K562 (cell line): ENCODE data around the gene TMEM81.

Experiments used
- ESRRA ChIP-seq: fragments of 450-650 bp; IDR thresholded peaks from 2 replicates; pipeline ENCODE4 v1.6.1; 2014; ENCODE audit warnings: low read depth, mild to moderate bottlenecking, moderate library complexity, borderline replicate concordance
- PTTG1 ChIP-seq: fragments of 450-650 bp; IDR thresholded peaks from 2 replicates; pipeline ENCODE4 v1.6.1; 2016; ENCODE audit warnings: low read depth, mild to moderate bottlenecking, missing genetic modification characterization, missing compliant biosample characterization
- PURB ChIP-seq: sonication (generic); formaldehyde crosslinking; IDR thresholded peaks from 2 replicates; pipeline ENCODE4 v1.9.0; 2021; ENCODE audit warnings: low read depth, mild to moderate bottlenecking, missing genetic modification reagents
- RBM34 ChIP-seq: fragments of 200-400 bp; formaldehyde crosslinking; IDR thresholded peaks from 2 replicates; pipeline ENCODE4 v1.6.1; 2018; ENCODE audit warnings: low read length, borderline replicate concordance; ENCODE audit not compliant: insufficient read depth
- ZC3H8 ChIP-seq: fragments of 450-650 bp; IDR thresholded peaks from 2 replicates; pipeline ENCODE4 v1.6.1; 2017
- TF ChIP-seq, protein P1 (sequence below): fragments of 450-650 bp; IDR thresholded peaks from 2 replicates; pipeline ENCODE4 v1.6.1; 2016; ENCODE audit warnings: low read depth, mild to moderate bottlenecking, moderate library complexity
- TF ChIP-seq, protein P2 (sequence below): fragments of 150-350 bp; IDR thresholded peaks from 2 replicates; pipeline ENCODE4 v1.6.1; 2014; ENCODE audit warnings: low read depth, mild to moderate bottlenecking, low read length, borderline replicate concordance
- TF ChIP-seq, protein P3 (sequence below): sonication (generic); formaldehyde crosslinking; IDR thresholded peaks from 2 replicates; pipeline ENCODE4 v1.8.1; 2022; ENCODE audit warnings: missing genetic modification reagents
- TF ChIP-seq, protein P4 (sequence below), 3 experiments: IDR thresholded peaks in 2 of 3; conservative IDR thresholded peaks in 1 of 3; 2 replicates each; pipeline ENCODE4 v1.5.1; 2011 to 2012; ENCODE audit warnings: low read length in 3 of 3, mild to moderate bottlenecking in 3 of 3, control low read depth in 2 of 3, improper control_type of control experiment in 1 of 3, inconsistent platforms in 1 of 3, low read depth in 1 of 3, mixed read lengths in 1 of 3, moderate library complexity in 1 of 3; ENCODE audit not compliant: insufficient read depth in 2 of 3
- TF ChIP-seq, protein P5 (sequence below): sonication (generic); formaldehyde crosslinking; IDR thresholded peaks from 2 replicates; pipeline ENCODE4 v1.8.1; 2023; ENCODE audit warnings: mild to moderate bottlenecking, missing genetic modification reagents
- TF ChIP-seq, protein P6 (sequence below): sonication (generic); formaldehyde crosslinking; IDR thresholded peaks from 2 replicates; pipeline ENCODE4 v1.8.0; 2022; ENCODE audit warnings: mild to moderate bottlenecking, missing genetic modification reagents

DNA sequence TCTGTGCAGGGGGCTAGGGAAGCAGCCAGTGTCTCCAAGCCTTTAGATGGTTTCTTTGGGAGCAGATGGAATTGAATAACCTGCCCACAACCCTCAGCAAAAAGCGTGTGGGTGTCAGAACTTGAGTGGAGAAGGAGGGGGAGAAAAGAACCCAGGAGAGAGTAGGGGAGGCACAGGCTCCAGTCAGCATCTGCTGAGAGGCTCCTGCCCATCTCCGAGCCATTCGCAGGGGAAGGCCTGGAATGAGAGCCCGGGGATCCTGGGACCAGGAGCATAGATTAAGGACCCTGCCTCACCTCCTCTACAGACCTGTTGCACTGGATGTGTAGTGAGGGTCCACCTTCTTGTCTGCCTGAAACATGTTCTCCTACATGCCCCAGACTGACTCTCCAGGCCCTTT, 16.3 kb downstream of the TMEM81 start:
- TF ChIP-seq, protein P1, sequence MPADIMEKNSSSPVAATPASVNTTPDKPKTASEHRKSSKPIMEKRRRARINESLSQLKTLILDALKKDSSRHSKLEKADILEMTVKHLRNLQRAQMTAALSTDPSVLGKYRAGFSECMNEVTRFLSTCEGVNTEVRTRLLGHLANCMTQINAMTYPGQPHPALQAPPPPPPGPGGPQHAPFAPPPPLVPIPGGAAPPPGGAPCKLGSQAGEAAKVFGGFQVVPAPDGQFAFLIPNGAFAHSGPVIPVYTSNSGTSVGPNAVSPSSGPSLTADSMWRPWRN, result no peak
- TF ChIP-seq, protein P2, sequence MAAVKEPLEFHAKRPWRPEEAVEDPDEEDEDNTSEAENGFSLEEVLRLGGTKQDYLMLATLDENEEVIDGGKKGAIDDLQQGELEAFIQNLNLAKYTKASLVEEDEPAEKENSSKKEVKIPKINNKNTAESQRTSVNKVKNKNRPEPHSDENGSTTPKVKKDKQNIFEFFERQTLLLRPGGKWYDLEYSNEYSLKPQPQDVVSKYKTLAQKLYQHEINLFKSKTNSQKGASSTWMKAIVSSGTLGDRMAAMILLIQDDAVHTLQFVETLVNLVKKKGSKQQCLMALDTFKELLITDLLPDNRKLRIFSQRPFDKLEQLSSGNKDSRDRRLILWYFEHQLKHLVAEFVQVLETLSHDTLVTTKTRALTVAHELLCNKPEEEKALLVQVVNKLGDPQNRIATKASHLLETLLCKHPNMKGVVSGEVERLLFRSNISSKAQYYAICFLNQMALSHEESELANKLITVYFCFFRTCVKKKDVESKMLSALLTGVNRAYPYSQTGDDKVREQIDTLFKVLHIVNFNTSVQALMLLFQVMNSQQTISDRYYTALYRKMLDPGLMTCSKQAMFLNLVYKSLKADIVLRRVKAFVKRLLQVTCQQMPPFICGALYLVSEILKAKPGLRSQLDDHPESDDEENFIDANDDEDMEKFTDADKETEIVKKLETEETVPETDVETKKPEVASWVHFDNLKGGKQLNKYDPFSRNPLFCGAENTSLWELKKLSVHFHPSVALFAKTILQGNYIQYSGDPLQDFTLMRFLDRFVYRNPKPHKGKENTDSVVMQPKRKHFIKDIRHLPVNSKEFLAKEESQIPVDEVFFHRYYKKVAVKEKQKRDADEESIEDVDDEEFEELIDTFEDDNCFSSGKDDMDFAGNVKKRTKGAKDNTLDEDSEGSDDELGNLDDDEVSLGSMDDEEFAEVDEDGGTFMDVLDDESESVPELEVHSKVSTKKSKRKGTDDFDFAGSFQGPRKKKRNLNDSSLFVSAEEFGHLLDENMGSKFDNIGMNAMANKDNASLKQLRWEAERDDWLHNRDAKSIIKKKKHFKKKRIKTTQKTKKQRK, result no peak
- no peak for TF ChIP-seq RBM34
- TF ChIP-seq, protein P3, sequence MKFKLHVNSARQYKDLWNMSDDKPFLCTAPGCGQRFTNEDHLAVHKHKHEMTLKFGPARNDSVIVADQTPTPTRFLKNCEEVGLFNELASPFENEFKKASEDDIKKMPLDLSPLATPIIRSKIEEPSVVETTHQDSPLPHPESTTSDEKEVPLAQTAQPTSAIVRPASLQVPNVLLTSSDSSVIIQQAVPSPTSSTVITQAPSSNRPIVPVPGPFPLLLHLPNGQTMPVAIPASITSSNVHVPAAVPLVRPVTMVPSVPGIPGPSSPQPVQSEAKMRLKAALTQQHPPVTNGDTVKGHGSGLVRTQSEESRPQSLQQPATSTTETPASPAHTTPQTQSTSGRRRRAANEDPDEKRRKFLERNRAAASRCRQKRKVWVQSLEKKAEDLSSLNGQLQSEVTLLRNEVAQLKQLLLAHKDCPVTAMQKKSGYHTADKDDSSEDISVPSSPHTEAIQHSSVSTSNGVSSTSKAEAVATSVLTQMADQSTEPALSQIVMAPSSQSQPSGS (CRISPR knock-in tag), result no peak
- TF ChIP-seq, protein P4, sequence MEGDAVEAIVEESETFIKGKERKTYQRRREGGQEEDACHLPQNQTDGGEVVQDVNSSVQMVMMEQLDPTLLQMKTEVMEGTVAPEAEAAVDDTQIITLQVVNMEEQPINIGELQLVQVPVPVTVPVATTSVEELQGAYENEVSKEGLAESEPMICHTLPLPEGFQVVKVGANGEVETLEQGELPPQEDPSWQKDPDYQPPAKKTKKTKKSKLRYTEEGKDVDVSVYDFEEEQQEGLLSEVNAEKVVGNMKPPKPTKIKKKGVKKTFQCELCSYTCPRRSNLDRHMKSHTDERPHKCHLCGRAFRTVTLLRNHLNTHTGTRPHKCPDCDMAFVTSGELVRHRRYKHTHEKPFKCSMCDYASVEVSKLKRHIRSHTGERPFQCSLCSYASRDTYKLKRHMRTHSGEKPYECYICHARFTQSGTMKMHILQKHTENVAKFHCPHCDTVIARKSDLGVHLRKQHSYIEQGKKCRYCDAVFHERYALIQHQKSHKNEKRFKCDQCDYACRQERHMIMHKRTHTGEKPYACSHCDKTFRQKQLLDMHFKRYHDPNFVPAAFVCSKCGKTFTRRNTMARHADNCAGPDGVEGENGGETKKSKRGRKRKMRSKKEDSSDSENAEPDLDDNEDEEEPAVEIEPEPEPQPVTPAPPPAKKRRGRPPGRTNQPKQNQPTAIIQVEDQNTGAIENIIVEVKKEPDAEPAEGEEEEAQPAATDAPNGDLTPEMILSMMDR (IDR thresholded peaks at IDR 0.05 in 2 of 3, conservative IDR thresholded peaks at IDR 0.05 in 1 of 3; ENCODE audit: insufficient read depth in 2 of 3, low read depth in 1 of 3, low read length in 3 of 3), result no peak
- TF ChIP-seq, protein P5, sequence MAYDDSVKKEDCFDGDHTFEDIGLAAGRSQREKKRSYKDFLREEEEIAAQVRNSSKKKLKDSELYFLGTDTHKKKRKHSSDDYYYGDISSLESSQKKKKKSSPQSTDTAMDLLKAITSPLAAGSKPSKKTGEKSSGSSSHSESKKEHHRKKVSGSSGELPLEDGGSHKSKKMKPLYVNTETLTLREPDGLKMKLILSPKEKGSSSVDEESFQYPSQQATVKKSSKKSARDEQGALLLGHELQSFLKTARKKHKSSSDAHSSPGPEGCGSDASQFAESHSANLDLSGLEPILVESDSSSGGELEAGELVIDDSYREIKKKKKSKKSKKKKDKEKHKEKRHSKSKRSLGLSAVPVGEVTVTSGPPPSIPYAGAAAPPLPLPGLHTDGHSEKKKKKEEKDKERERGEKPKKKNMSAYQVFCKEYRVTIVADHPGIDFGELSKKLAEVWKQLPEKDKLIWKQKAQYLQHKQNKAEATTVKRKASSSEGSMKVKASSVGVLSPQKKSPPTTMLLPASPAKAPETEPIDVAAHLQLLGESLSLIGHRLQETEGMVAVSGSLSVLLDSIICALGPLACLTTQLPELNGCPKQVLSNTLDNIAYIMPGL (CRISPR knock-in tag), result no peak
- TF ChIP-seq, protein P6, sequence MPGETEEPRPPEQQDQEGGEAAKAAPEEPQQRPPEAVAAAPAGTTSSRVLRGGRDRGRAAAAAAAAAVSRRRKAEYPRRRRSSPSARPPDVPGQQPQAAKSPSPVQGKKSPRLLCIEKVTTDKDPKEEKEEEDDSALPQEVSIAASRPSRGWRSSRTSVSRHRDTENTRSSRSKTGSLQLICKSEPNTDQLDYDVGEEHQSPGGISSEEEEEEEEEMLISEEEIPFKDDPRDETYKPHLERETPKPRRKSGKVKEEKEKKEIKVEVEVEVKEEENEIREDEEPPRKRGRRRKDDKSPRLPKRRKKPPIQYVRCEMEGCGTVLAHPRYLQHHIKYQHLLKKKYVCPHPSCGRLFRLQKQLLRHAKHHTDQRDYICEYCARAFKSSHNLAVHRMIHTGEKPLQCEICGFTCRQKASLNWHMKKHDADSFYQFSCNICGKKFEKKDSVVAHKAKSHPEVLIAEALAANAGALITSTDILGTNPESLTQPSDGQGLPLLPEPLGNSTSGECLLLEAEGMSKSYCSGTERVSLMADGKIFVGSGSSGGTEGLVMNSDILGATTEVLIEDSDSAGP, result no peak
- no peak for TF ChIP-seq PTTG1
- TF ChIP-seq ESRRA, result no peak
- no peak for TF ChIP-seq ZC3H8
- TF ChIP-seq PURB, result no peak
